Activated naive CD8-positive, alpha-beta T cell treated with anti-CD3 and anti-CD28 coated beads, Interleukin-2, amount 50 U/mL, for 16 hours (primary cell): ENCODE data around the gene STAG1.
"Not testable (repeated sequence)": the region's sequence is repeated elsewhere in the genome, so short reads cannot be mapped to it uniquely, and the experiment has no call there.

ENCODE experiments used
- DNase-seq: peaks from one replicate; pipeline ENCODE4 v3.0.0-alpha.2; 2020; ENCODE audit warnings: low read depth, low spot score

Gene STAG1

GRCh38 chr3:136745916-136746315, 6.3 kb downstream of the STAG1 start:
- no peak for DNase-seq

GRCh38 chr3:136741063-136741462, 11.1 kb downstream of the STAG1 start:
- no peak for DNase-seq

GRCh38 chr3:136740351-136740958, 11.7 kb downstream of the STAG1 start:
- no peak for DNase-seq

- not testable (repeated sequence) for DNase-seq
Measured at GRCh38 chr3:136736950-136737349, 15.2 kb downstream of the STAG1 start.

GRCh38 chr3:136735103-136735502, 17.1 kb downstream of the STAG1 start:
- no peak for DNase-seq

- DNase-seq = no peak
Measured at GRCh38 chr3:136734382-136735070, 17.7 kb downstream of the STAG1 start.

GRCh38 chr3:136733317-136733833, 18.8 kb downstream of the STAG1 start:
- no peak for DNase-seq

GRCh38 chr3:136731274-136731884, 20.8 kb downstream of the STAG1 start:
- DNase-seq = no peak

GRCh38 chr3:136730595-136731273, 21.4 kb downstream of the STAG1 start:
- no peak for DNase-seq

- no peak for DNase-seq
Measured at GRCh38 chr3:136728918-136729317, 23.3 kb downstream of the STAG1 start.

- DNase-seq = no peak
Measured at GRCh38 chr3:136728473-136728872, 23.7 kb downstream of the STAG1 start.

GRCh38 chr3:136725468-136725867, 26.7 kb downstream of the STAG1 start:
- no peak for DNase-seq

GRCh38 chr3:136722916-136723315, 29.3 kb downstream of the STAG1 start:
- DNase-seq = not testable (repeated sequence)

- not testable (repeated sequence) for DNase-seq
Measured at GRCh38 chr3:136722399-136722798, 29.8 kb downstream of the STAG1 start.

- DNase-seq = no peak
Measured at GRCh38 chr3:136720091-136720490, 32.1 kb downstream of the STAG1 start.

GRCh38 chr3:136716629-136717028, 35.5 kb downstream of the STAG1 start:
- no peak for DNase-seq

- no peak for DNase-seq
Measured at GRCh38 chr3:136714020-136714419, 38.2 kb downstream of the STAG1 start.

GRCh38 chr3:136712941-136713340, 39.2 kb downstream of the STAG1 start:
- no peak for DNase-seq

- DNase-seq = not testable (repeated sequence)
Measured at GRCh38 chr3:136711888-136712287, 40.3 kb downstream of the STAG1 start.

GRCh38 chr3:136711277-136711676, 40.9 kb downstream of the STAG1 start:
- DNase-seq = no peak

- DNase-seq = not testable (repeated sequence)
Measured at GRCh38 chr3:136709775-136710174, 42.4 kb downstream of the STAG1 start.

GRCh38 chr3:136708333-136708985, 43.7 kb downstream of the STAG1 start:
- no peak for DNase-seq
